Vagina (tissue), 2 donors: Measurements from ENCODE around the gene GLYATL1B.
"Not testable (repeated sequence)": the region's sequence is repeated elsewhere in the genome, so short reads cannot be mapped to it uniquely, and the experiment has no call there.

Experiments used
- POLR2A ChIP-seq, 2 donors: fragments of 450-650 bp; IDR thresholded peaks; one replicate each; pipeline ENCODE4 v1.6.1; 2017; ENCODE audit warnings: antibody characterized with exemption in 2 of 2, mild to moderate bottlenecking in 2 of 2, moderate library complexity in 2 of 2
- TF ChIP-seq, protein P1 (sequence below), 3 experiments: fragments of 450-650 bp in 2 of 3; fragments of 200-600 bp in 1 of 3; sonication (generic) in 1 of 3; IDR thresholded peaks; one replicate each; pipeline ENCODE4 v1.5.1; 2017 to 2019; ENCODE audit warnings: antibody characterized with exemption in 3 of 3, mild to moderate bottlenecking in 2 of 3, moderate library complexity in 2 of 3

DNA sequence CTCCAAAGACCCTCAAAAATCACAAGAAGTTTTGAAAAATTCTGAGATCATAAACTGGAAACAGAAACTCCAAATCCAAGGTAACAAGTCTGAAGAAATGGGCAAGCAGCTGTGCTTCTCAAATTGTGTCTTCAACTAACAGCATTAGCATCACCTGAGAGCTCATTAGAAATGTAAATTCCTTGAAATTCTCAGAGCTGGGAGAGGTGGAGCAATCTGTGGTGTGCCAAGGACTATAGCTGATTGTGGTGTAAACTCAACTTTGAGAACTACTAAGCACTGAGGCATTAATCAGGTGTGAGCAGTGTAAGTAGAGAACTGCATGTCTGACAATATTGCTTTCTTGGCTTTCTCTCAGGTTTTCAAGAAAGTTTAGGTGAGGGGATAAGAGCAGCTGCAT is 7.5 kb downstream of the GLYATL1B start:
- TF ChIP-seq POLR2A (IDR thresholded peaks at IDR 0.05): not testable (repeated sequence)
- TF ChIP-seq, protein P1, sequence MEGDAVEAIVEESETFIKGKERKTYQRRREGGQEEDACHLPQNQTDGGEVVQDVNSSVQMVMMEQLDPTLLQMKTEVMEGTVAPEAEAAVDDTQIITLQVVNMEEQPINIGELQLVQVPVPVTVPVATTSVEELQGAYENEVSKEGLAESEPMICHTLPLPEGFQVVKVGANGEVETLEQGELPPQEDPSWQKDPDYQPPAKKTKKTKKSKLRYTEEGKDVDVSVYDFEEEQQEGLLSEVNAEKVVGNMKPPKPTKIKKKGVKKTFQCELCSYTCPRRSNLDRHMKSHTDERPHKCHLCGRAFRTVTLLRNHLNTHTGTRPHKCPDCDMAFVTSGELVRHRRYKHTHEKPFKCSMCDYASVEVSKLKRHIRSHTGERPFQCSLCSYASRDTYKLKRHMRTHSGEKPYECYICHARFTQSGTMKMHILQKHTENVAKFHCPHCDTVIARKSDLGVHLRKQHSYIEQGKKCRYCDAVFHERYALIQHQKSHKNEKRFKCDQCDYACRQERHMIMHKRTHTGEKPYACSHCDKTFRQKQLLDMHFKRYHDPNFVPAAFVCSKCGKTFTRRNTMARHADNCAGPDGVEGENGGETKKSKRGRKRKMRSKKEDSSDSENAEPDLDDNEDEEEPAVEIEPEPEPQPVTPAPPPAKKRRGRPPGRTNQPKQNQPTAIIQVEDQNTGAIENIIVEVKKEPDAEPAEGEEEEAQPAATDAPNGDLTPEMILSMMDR (IDR thresholded peaks at IDR 0.05): not testable (repeated sequence)
